Lung microvascular endothelial cell (primary cell): Measurements from ENCODE around the gene IL2RG. TPM values are rescaled to one million over a fixed set of nuclear protein-coding genes. Genes with fewer than 3 reads are reported as not detected.

Experiments
- DNase-seq, 2 donors: peaks; one replicate each; pipeline versions ENCODE4 v3.0.0 to v3.0.0-alpha.2; 2010; ENCODE audit warnings: low read depth in 2 of 2
- total RNA-seq: library from RNA; depleted of rRNA; stranded (reverse); fragments of >200 nt; gene quantifications from 2 replicates; pipeline ENCODE4 v1.2.1, GENCODE V29; 2014

The IL2RG gene
- total RNA-seq, 1 donor from 2014 or later, result not detected

GRCh38 chrX:71068044-71068918 lies 43.1 kb downstream of the IL2RG start, which contains the start of gene SNX12:
Gene SNX12, minus strand, starts transcription at chrX:71068334. Its CDS starts 28 bp downstream, at chrX:71068306.
- DNase-seq, result peak; percentile 95

- no peak for DNase-seq
These were observed 43.7 kb downstream of the IL2RG start for GRCh38 chrX:71067712-71068043.

- DNase-seq, result no peak
These were observed 44.3 kb downstream of the IL2RG start for GRCh38 chrX:71067089-71067488.

GRCh38 chrX:71060127-71060526 lies 51.2 kb downstream of the IL2RG start:
- no peak for DNase-seq

- DNase-seq, result no peak
These were observed 53.4 kb downstream of the IL2RG start for GRCh38 chrX:71057848-71058530.

Other genes starting within 250 kb of the IL2RG start
- gene TEX11, start 202.9 kb downstream of the IL2RG start, total RNA-seq, result not detected in 2 replicates
- not detected in 2 replicates for gene SLC7A3, start 180.5 kb downstream of the IL2RG start, total RNA-seq
- 62.3 and 76.6 TPM in 2 replicates for gene SNX12, start 43.2 kb downstream of the IL2RG start, total RNA-seq
- gene FOXO4, start 15.7 kb downstream of the IL2RG start, total RNA-seq, result 5.2 and 11.7 TPM in 2 replicates
- not detected in 2 replicates for gene CXorf65, start 4.8 kb downstream of the IL2RG start, total RNA-seq
- gene MED12, start 7.0 kb upstream of the IL2RG start, total RNA-seq, result 23.8 and 30.0 TPM in 2 replicates
- gene NLGN3, start 33.3 kb upstream of the IL2RG start, total RNA-seq, result under 0.01 TPM in 2 replicates
- gene GJB1, start 111.6 kb upstream of the IL2RG start, total RNA-seq, result not detected in 2 replicates
- gene ZMYM3, start 142.6 kb upstream of the IL2RG start, total RNA-seq, result 7.9 and 8.5 TPM in 2 replicates
- gene NONO, start 172.1 kb upstream of the IL2RG start, total RNA-seq, result 280 and 309 TPM in 2 replicates
- 0.22 and 0.40 TPM in 2 replicates for gene ITGB1BP2, start 190.2 kb upstream of the IL2RG start, total RNA-seq